OCI-LY3 (cell line): ENCODE results near the gene DRAM2.
"Not testable (repeated sequence)": the region's sequence is repeated elsewhere in the genome, so short reads cannot be mapped to it uniquely, and the experiment has no call there.

Experiments
- H2AFZ ChIP-seq: fragments of 200-600, 300-600 bp; shearing (Covaris generic); 2 replicates; pipeline ENCODE4 v1.6.0; 2014; ENCODE audit warnings: antibody characterized with exemption, low read depth, low read length
- H3K27ac ChIP-seq: fragments of 200-600, 300-600 bp; sonication (generic); 2 replicates; pipeline ENCODE4 v1.5.1; 2014; ENCODE audit warnings: mild to moderate bottlenecking, low read length, moderate library complexity, mixed read lengths
- H3K27me3 ChIP-seq: fragments of 200-600, 300-600 bp; sonication (generic); 2 replicates; pipeline ENCODE4 v1.6.1; 2014; ENCODE audit warnings: low read depth, low read length, mixed read lengths
- H3K36me3 ChIP-seq: fragments of 200-600, 300-600 bp; sonication (generic); replicated peaks from 2 replicates; pipeline ENCODE3; 2014; ENCODE audit warnings: low read depth, low read length, mixed read lengths
- H3K4me1 ChIP-seq: fragments of 300-600, 200-600 bp; sonication (generic); 2 replicates; pipeline ENCODE4 v1.6.1; 2014; ENCODE audit warnings: low read length, mixed read lengths
- H3K4me2 ChIP-seq: fragments of 200-600, 300-600 bp; sonication (generic); 2 replicates; pipeline ENCODE4 v1.6.1; 2014; ENCODE audit warnings: low read length, mixed read lengths
- H3K4me3 ChIP-seq: fragments of 300-600, 200-600 bp; sonication (generic); 2 replicates; pipeline ENCODE4 v1.5.1; 2014; ENCODE audit warnings: antibody characterized with exemption, mild to moderate bottlenecking, low read length, moderate library complexity
- H3K79me2 ChIP-seq: fragments of 300-600, 200-600 bp; shearing (Covaris generic); 2 replicates; pipeline ENCODE4 v1.6.1; 2014; ENCODE audit warnings: mild to moderate bottlenecking, low read length, mixed read lengths
- H3K9ac ChIP-seq: fragments of 300-600, 200-600 bp; shearing (Covaris generic); 2 replicates; pipeline ENCODE4 v1.6.0; 2014; ENCODE audit warnings: mild to moderate bottlenecking, low read length, moderate library complexity
- H3K9me3 ChIP-seq: fragments of 200-600, 300-600 bp; shearing (Covaris generic); 2 replicates; pipeline ENCODE4 v1.6.1; 2014; ENCODE audit warnings: low read length, mixed read lengths; ENCODE audit not compliant: insufficient read depth
- H4K20me1 ChIP-seq: fragments of 200-600, 300-600 bp; sonication (generic); 2 replicates; pipeline ENCODE4 v1.6.1; 2016; ENCODE audit warnings: low read length, mixed read lengths; ENCODE audit not compliant: insufficient read depth
- CTCF ChIP-seq: fragments of 200-600, 300-600 bp; sonication (generic); IDR thresholded peaks from 2 replicates; pipeline ENCODE4 v1.5.1; 2014; ENCODE audit warnings: antibody characterized with exemption, low read length, low read depth
- EZH2phosphoT487 ChIP-seq: fragments of 200-600 bp; shearing (Covaris generic); IDR thresholded peaks from 2 replicates; pipeline ENCODE4 v1.6.1; 2018; ENCODE audit warnings: antibody characterized with exemption, mixed run types, low read depth

Gene DRAM2

GRCh38 chr1:111101854-111102642 lies 37.8 kb downstream of the DRAM2 start:
- no peaks in the 10 kb centered on the region for H3K79me2 ChIP-seq
- no peaks in the 10 kb centered on the region for H3K4me1 ChIP-seq
- no peaks in the 10 kb centered on the region for H3K9me3 ChIP-seq
- H4K20me1 ChIP-seq: no peaks in the 10 kb centered on the region
- no peak for TF ChIP-seq EZH2phosphoT487
- no peak for TF ChIP-seq CTCF
- no peak overlapping the region for H3K9ac ChIP-seq
- H3K4me2 ChIP-seq: no peak overlapping the region
- no peak overlapping the region for H2AFZ ChIP-seq
- no peak overlapping the region for H3K4me3 ChIP-seq
- H3K27me3 ChIP-seq: no peaks in the 10 kb centered on the region
- no peaks in the 10 kb centered on the region for H3K36me3 ChIP-seq
- no peak overlapping the region for H3K27ac ChIP-seq

GRCh38 chr1:111099289-111099688 lies 40.6 kb downstream of the DRAM2 start:
- no peaks in the 10 kb centered on the region for H3K27me3 ChIP-seq
- no peak overlapping the region for H3K4me2 ChIP-seq
- no peaks in the 10 kb centered on the region for H3K4me1 ChIP-seq
- no peak overlapping the region for H3K4me3 ChIP-seq
- no peaks in the 10 kb centered on the region for H4K20me1 ChIP-seq
- TF ChIP-seq EZH2phosphoT487 (no peak), CTCF (no peak)
- no peaks in the 10 kb centered on the region for H3K36me3 ChIP-seq
- H3K9me3 ChIP-seq: no peaks in the 10 kb centered on the region
- H3K27ac ChIP-seq: no peak overlapping the region
- no peaks in the 10 kb centered on the region for H3K79me2 ChIP-seq
- no peak overlapping the region for H3K9ac ChIP-seq
- no peak overlapping the region for H2AFZ ChIP-seq

GRCh38 chr1:111097356-111098099 lies 42.4 kb downstream of the DRAM2 start:
- Histone ChIP-seq H3K79me2 (no peaks in the 10 kb centered on the region), H2AFZ (no peak overlapping the region), H3K4me1 (no peaks in the 10 kb centered on the region), H3K4me2 (no peak overlapping the region), H3K36me3 (no peaks in the 10 kb centered on the region), H3K9ac (no peak overlapping the region), H4K20me1 (no peaks in the 10 kb centered on the region), H3K9me3 (no peaks in the 10 kb centered on the region), H3K4me3 (no peak overlapping the region), H3K27me3 (no peaks in the 10 kb centered on the region), H3K27ac (no peak overlapping the region)
- no peak for TF ChIP-seq CTCF

GRCh38 chr1:111095421-111095820 lies 44.5 kb downstream of the DRAM2 start:
- not testable (repeated sequence) for H3K79me2 ChIP-seq, H3K9me3 ChIP-seq, H3K4me2 ChIP-seq, H3K27me3 ChIP-seq, H2AFZ ChIP-seq, H3K4me1 ChIP-seq, H3K9ac ChIP-seq, H4K20me1 ChIP-seq, H3K36me3 ChIP-seq, H3K27ac ChIP-seq, H3K4me3 ChIP-seq
